ENCODE data around the gene UROC1.

The UROC1 gene

GRCh38 chr3:126454025-126454424 lies 63.5 kb downstream of the UROC1 start:
- no peak for TF ChIP-seq CTCF (IDR thresholded peaks at IDR 0.05; ENCODE audit: extremely low read depth, missing control alignments)
- no peak for DNase-seq (ENCODE audit: low spot score)

DNA sequence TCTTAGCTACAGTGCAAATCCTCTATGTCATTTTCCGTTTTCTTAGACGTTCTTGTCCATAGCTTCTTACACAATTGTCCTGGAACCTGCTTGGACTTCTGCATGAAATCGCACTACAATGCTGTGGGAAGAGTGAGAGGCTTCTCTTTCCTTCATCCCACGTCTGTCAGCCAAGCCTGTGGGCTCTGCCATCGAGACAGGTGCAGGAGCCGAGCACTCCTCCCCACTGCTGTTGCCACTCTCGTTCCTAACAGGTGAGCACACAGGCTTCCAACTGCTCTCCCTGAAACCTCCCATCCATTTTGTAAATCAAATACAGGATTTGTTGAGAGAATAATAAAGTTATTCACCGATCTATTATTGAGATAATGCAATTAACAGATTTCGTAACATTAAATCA lies 65.4 kb downstream of the UROC1 start:
- no peak for TF ChIP-seq CTCF (IDR thresholded peaks at IDR 0.05; ENCODE audit: extremely low read depth, missing control alignments)

GRCh38 chr3:126451511-126451910 lies 66.1 kb downstream of the UROC1 start:
- DNase-seq (ENCODE audit: low spot score): no peak

More for the DNA sequence above, 65.4 kb downstream of the UROC1 start:
- no peak for DNase-seq (ENCODE audit: low spot score)

DNA sequence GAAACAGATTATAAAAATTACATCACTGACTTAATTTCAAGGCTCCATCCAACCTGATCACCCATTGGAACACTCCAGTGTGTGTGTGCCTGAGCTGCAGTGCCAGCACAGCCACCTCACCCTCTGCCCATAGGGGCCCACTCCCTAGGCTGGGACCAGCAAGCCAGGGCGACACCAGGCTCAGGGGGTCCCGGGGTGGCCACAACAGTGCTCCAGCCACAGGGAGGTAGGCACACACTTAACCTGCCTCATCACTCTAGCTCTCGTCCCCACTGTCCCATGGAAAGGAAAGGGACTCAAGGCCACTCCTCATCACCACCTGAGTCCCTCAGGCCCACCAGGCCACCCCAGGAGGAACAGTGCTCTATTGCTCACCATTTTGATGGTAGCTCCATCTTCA lies 66.8 kb downstream of the UROC1 start:
- no peak for DNase-seq (ENCODE audit: low spot score)
- no peak for TF ChIP-seq CTCF (IDR thresholded peaks at IDR 0.05; ENCODE audit: extremely low read depth, missing control alignments)

More at GRCh38 chr3:126451511-126451910, 66.1 kb downstream of the UROC1 start:
- TF ChIP-seq CTCF (IDR thresholded peaks at IDR 0.05; ENCODE audit: extremely low read depth, missing control alignments): no peak

DNA sequence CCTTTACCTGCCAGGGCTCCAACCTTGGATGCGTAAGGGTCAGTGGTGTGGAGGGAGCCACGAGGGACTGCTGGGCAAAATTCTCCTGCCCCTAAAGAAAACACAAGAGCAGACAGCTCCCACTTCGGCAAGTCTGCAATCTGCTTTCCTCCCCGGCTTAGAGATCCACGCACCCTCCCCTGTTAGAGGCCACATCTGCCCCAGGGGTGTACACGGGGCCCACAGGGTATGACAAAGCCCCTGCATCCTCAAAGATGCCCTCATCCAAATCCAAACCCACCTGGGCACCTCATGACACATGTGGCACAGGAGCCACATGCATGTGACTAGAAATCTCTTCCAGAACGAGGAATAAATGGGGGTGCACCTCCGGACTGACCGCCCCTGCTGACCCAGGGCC lies 67.4 kb downstream of the UROC1 start:
- TF ChIP-seq CTCF (IDR thresholded peaks at IDR 0.05; ENCODE audit: extremely low read depth, missing control alignments): no peak
- DNase-seq (ENCODE audit: low spot score): no peak

GRCh38 chr3:126449621-126450051 lies 67.9 kb downstream of the UROC1 start:
- no peak for TF ChIP-seq CTCF (IDR thresholded peaks at IDR 0.05; ENCODE audit: extremely low read depth, missing control alignments)
- no peak for DNase-seq (ENCODE audit: low spot score)

- no peak for DNase-seq (ENCODE audit: low spot score)
- TF ChIP-seq CTCF (IDR thresholded peaks at IDR 0.05; ENCODE audit: extremely low read depth, missing control alignments): no peak
These were observed 68.7 kb downstream of the UROC1 start for GRCh38 chr3:126448893-126449180.
